Measurements from ENCODE around the gene CNTNAP2.

DNA sequence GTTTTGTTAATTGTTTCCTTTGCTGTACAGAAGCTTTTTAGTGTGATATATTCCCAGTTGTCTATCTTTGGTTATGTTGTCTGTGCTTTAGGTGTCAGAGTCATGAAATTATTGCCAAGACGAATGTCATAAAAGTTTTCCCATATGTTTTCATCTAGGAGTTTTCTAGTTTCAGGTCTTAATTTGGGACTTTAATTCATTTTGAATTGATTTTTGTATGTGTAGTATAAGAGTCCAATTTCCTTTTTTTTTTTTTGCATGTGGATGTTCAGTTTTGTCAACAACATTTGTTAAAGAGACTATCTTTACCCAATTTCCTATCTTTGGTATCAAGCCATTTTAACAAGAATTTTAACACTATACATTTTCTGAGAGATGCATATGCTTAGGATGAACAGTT is 432.2 kb downstream of the CNTNAP2 start:
- TF ChIP-seq POLR2A (IDR thresholded peaks at IDR 0.05; ENCODE audit: low read length): no peak
- TF ChIP-seq GATA1 (IDR thresholded peaks at IDR 0.05; ENCODE audit: low read depth, low read length): no peak
